Islet precursor cell (in vitro differentiated cells): ENCODE measurements around the gene RTEL1.
"Not testable (repeated sequence)": the region's sequence is repeated elsewhere in the genome, so short reads cannot be mapped to it uniquely, and the experiment has no call there.

ENCODE experiments used
- DNase-seq: peaks from one replicate; pipeline ENCODE4 v3.0.0-alpha.2; 2018

RTEL1 gene

DNA sequence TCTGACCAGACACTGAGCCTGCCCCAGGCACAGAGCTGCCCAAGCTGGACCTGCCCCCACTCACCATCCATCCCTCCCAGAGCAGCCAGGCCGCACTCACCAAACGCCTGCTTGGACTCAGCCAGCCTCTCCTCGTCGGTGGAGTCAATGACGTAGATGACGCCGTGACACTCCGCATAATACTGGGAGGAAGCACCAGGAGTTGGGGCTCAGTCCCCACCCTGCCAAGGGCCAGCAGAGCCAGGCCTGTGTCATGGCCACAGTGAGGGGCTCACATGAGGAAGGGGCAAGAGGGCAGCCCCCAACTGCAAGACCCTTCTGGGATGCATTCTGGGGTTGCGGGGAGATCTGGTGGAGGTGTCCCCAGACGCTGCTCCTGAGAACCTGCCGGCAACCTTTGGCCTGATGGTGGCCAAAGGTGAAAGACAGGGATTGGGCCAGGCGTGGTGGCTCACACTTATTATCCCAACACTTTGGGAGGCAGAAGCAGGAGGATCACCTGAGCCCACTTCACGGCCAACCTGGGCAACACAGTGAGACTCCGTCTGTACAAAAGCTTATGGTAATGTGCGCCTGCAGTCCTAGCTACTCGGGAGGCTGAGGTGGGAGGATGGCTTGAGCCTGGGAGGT, 44.0 kb downstream of the RTEL1 start:
- no peak for DNase-seq

DNA sequence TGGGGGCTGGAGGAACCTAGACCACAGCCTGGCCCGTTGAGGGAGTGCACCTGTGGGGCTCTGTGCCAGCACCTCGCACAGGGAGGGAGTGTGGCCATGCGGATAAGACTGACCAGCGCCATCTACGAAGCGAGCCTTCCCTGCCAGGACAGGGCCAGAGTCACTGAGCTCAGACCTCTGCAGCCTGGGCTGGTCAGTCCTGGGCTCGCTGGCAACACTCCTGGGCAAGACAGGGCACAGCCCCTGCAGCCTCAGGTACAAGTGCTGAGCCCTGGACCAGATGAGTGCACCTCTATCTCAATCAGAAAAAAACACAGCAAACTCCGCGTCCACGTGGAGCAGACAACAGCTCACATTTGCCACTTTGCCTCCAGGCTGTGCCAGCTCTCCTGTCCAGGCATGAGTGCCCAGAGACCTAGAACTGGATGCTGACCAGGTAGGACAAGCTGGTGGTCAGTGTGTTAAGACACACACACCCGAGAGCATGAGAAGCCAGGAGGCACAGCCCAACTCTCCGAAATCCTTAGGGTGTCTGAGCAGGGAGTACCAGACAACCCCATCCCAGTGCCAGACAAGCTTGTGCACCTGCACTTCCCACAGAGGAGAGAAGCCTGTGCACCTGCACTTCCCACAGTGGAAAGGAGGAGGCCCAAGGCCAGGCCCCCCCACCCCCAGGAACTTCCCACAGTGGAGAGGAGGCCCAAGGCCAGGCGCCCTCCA, 44.8 kb downstream of the RTEL1 start:
- DNase-seq, result no peak

DNA sequence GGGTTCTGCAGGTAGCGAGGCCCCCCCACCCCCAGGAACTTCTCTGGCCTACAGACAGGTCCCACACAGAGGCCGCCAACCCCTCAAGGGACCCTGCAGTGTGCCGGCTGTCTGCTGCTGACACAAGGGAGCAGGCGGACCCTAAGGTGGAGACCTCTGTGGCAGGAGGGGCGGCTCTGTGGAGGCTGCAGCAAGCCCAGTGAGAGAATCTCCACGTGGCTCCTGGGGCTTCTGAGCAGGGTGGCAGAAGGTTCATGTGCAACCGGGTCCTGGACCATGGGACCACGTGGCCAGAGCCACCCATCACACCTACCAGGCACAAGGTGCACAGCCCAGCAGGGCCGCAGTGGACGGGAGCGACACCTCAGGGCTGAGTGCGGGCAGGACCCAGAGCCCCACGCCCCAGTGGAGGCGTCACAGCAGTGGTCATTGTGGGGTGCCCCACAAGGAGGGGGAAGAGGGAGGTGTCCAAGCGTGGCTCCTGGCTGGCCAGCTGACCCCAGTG, 45.4 kb downstream of the RTEL1 start:
- DNase-seq, result peak; percentile 44

DNA sequence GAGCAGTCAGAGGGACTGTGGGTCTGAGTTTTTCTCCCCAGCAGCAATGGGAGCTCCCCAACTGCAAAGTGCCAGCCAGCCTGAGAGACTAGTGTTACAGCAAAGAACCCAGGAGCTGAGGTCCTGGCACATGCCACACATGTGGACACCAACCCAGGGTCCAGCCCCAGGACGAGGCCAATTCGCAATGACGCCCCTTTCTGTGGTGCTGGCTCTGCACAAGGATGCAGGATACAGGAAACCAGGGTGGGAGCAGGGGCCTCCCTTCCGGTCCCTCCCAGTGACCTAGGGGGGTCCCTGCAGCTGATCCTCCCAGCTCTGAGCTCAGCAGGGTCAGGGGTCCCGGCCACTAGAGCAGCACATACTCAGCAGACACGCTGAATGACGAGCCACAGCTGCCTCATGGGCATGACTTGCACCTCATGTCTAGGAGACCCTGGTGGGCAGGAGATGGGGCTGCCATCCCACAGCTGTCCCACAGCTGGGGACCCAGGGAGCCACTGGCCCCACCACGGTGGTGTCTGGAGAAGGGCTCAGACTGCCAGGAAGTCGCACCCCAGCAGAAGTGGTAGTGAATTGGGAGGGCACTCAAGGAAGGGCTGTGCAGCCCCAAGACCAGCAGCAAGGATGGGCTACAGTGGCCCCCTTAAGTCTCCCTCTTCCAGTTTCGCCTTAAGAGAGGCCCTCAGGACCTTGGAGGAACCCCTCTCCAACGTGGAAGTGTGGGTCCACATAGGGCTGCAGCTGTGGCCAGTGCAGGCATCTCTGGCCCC, 46.0 kb downstream of the RTEL1 start:
- peak; percentile 48 for DNase-seq

DNA sequence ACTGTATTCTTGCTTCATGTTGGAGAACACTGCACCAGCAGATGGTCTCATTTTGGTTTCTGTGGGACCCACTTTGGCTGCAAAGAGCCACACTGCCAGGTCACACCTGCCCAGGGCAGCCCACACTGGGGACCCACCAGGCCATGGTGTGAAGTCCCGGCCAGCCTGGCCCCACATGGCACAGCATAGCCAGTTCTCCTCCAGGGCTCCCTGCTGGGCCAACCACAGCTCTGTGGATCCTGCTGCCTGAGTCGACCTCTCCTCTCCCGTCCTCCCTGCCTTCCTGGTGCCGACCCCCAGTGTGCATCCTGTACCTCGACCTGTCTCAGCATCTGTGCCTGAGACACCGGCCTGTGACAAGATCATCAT, 46.6 kb downstream of the RTEL1 start:
- peak; percentile 48 for DNase-seq

DNA sequence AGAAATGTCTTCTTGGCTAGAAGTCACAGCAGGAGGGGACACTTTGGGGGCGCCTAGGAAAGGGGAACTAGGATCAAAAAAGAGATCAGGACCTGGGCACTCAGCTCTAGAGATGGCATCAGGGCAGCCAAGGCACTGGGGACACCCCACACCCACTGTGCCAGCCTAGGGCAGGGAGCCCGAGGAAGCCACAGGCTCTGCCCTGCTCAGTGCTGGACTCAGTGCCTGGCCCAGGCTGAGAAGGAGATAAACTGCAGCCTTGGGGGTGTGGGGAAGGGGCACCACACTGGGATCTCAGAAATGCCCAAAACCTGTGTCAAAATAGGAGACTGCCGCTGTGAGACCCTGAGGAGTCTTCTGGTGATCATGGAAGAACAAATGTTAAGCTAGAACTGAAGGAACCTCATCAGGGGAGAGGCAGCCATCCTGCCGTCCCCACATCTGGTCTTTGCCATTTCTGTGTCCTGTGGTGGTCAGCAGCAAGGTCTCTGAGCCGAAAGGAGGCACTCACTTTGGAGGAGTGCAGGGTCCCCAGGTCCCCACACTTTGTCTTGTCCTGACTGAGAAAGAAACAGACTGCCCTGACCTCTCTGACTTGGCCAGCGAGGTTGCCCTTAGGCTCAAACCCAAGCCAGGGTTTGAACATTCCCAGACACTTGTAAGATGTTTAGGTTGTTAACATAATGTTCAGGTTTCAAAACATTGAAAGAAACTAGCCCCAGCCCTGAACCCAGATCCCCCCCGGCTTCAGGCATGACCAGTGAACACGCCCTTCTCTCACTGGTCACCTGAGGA, 47.3 kb downstream of the RTEL1 start:
- no peak for DNase-seq

DNA sequence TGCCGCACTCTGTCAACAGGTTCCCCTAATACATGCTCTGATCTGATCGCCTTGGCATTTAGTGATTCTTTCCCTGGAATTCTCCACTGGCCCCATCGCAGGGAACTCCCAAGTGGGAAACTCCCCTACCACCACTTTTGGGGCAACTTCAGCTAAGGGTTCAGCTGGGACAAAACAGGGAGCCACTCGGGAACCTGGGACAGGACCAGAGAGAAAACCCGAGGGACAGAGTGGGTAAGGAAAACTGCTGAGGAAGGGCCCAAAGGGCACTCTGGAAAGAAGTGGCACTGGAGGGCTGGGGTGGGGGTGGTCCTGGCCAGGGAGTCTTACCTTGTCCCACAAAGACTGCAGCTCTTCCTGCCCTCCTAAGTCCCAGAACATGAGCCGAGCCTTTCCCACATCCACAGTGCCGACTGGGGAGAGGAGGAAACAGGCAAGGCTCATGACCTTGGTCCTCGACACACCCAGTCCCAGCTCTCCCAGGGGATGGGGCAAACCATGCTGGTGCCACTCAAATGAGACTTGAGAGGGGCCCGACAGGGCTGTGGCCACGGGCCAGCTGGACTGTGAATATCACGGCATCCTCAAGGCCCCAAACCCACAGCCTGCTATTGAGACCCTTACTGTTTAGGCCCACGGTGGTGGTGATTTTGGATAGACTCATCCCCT, 48.0 kb downstream of the RTEL1 start:
- DNase-seq, result no peak

DNA sequence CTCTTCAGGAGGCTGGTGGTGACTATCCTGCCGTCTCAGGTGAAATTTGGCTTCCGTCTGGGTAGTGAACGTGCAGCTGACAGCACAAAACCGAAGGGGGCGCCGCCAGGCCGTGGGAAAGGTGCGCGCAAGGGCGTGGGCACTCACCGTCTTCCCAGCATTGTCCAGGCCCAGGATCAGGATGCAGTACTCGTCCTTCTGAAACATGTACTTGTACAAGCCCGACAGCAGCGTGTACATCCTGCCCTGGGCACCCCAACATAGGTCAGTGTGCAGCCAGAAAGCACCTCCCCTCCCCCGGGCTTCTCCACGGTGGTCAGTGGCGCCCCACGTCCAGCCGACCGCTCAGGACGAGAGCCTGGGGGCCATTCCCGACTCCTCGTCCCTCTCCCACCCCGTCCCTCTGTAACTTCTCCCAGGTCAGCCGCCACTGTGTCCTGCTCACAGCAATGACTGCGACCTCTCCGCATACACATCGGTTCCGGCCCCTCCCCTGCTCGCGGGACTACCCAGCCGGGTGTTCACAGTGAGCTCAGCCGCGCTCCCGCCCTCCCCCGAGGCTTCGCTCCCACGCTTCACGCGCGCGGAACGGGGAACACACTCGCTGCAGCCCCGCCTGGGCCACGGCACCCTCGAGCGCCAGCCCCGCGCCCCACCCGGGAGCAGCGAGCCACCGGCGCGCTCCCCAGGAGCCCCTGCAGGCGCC, 48.9 kb downstream of the RTEL1 start:
- DNase-seq, result peak; percentile 80

DNA sequence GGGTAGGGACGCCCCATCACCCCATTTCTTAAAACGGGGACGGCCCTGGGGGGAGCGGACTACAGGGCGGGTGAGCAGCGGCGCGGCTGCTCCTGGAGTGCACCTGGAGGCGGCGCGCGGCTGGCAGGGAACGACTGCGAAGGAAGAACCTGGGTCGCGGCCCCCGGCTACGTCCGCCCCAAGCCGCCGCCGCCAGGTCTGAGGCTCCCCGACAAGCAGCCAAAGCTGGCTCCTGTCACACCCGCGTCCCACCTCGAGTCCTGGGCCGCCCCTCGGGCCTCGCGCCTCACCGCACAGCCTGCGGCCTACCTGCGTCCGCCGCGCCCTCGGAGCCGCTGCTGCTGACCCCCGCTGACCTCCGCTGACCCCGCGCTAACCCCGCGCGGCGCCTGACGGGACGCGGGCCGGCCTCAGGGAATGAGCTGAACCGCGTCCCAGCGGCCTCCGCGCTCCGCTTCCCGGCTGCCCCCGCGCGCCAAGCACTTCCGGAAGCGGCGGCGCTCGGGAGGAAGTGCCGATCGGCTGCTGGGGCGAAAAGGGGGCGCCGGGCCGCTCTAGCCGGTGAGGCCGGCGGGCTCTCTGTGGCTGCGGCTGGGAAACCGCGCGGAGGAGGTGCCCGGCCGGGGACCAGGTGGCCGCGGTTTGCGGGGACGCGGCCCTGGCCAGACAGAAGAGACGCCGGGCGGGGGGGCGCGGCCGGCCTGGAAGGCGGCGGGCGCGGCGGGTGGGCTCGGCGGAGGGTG, 49.6 kb downstream of the RTEL1 start, which contains the start of the genes ARFRP1 and ZGPAT:
Gene ARFRP1 (minus strand): TSS at position 419 of the 743 bp plus-strand sequence. CDS start 885 bp downstream, outside the sequence.
Gene ZGPAT (plus strand): TSS at position 482 of the 743 bp plus-strand sequence. CDS start 542 bp downstream, outside the sequence.
- DNase-seq, result peak; percentile 91

DNA sequence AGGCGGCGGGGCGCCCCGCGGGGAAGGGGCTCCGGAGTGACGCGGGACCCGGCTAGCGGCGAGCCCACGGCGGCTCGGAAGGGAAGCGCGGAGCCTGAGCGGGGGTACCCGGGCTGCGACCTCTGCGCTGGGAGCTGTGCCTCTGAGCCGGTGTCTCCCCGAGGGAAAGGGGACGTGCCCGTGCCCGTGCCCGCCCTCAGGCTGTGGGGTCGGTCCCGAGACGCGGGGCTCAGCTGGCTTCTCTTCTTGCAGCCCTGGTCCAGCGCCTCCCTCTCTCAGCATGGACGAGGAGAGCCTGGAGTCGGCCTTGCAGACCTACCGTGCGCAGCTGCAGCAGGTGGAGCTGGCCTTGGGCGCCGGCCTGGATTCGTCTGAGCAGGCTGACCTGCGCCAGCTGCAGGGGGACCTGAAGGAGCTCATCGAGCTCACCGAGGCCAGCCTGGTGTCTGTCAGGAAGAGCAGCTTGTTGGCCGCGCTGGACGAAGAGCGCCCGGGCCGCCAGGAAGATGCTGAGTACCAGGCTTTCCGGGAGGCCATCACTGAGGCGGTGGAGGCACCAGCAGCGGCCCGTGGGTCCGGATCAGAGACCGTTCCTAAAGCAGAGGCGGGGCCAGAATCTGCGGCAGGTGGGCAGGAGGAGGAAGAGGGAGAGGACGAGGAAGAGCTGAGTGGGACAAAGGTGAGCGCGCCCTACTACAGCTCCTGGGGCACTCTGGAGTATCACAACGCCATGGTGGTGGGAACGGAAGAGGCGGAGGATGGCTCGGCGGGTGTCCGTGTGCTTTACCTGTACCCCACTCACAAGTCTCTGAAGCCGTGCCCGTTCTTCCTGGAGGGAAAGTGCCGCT, 50.4 kb downstream of the RTEL1 start:
- peak; percentile 52 for DNase-seq

DNA sequence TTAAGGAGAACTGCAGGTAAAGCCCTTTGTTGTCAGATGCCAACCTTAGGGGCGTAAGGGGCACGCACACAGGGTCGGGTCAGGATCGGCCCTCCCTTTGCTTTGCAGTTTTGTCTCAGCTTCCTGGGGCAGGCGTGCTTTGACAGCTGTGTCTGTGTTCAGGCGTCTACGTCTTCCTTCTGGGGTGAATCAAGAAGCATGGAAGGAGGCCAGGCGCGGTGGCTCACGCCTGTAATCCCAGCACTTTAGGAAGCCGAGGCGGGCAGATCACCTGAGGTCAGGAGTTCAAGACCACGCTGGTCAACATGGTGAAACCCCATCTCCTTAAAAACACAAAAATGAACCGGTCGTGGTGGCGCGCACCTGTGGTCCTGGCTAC, 51.0 kb downstream of the RTEL1 start:
- no peak for DNase-seq

DNA sequence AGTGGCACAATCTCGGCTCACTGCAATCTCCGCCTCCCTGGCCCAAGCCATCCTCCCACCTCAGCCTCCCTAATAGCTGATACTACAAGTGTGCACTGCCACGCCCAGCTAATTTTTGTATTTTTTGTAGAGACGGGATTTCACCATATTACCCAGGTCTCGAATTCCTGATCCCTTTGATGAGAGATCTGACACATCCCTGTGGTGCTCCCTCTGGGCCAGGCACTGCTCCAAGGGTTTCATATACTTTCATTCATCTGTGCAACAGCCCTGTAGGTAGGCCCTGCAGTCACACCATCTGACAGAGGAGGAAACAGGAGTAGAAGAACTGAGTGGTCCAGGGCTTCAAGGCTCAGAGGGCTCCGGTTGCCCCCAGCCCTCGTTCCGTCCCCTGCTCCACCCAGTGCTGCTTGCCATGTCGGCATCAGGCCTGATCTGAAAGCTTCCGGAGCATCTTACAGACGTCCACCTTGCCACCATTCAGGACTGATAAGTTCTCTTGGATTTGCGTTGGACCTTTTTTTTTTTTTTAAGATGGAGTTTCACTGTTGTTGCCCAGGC, 53.1 kb downstream of the RTEL1 start:
- no peak for DNase-seq

DNA sequence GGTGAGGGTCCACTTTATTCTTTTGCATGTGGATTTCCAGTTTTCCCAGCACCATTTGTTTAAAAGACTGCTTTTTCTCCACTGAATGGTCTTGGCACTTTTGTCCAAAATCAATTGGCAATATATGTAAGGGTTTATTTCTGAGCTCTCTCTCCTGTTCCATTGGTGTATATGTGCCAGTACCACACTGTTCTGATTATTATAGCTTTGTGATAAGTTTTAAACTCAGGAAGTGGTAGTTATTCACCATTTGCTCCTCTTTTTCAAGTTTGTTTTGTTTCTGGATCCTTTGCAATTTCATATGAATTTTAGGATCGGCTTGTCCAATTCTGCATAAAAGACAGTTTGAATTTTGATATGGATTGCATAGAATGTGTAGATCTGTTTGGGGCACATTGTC, 54.1 kb downstream of the RTEL1 start:
- DNase-seq, result no peak

DNA sequence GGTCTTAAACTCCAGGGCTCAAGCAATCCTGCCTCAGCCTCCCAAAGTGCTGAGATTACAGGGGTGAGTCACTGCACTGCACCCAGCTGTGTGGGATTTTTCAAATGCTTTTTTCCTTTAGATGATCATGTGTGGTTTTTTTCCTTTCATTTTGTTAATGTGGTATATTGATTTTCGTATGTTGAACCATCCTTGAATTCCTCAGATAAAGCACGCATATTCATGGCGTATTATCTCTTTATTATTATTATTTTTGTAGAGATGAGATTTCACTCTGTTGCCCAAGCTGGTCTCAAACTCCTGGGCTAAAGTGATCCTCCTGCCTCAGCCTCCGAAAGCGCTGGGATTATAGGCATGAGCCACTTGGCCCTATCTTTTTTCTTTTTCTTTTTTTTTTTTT, 56.7 kb downstream of the RTEL1 start:
- no peak for DNase-seq

DNA sequence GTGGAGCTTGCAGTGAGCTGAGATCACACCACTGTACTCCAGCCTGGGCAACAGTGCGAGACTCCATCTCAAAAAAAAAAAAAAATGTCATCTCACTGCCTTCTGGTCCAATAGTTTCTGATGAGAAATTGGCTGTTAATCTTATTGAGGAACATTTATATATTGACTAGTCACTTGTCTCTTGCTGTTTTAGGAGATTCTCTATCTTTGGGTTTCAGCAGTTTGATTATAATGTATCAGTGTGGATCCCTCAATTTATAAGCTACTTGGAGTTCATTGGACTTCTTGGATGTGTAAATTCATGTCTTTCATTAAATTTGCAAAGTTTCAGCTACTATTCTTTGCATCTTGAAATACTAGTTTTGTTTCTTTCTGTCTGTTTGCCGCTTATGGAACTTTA, 60.9 kb downstream of the RTEL1 start:
- DNase-seq, result no peak

DNA sequence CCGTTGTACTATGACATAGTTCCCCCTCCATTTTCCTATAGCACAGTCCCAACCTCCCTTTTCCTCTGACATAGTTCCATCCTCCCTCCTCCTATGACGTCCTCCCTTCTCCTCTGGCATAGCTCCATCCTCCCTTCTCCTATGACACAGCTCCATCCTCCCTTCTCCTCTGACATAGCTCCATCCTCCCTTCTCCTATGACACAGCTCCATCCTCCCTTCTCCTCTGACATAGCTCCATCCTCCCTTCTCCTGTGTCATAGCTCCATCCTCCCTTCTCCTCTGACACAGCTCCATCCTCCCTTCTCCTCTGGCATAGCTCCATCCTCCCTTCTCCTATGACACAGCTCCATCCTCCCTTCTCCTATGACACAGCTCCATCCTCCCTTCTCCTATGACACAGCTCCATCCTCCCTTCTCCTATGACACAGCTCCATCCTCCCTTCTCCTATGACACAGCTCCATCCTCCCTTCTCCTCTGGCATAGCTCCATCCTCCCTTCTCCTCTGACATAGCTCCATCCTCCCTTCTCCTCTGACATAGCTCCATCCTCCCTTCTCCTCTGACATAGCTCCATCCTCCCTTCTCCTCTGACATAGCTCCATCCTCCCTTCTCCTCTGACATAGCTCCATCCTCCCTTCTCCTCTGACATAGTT, 65.0 kb downstream of the RTEL1 start:
- DNase-seq, result not testable (repeated sequence)

DNA sequence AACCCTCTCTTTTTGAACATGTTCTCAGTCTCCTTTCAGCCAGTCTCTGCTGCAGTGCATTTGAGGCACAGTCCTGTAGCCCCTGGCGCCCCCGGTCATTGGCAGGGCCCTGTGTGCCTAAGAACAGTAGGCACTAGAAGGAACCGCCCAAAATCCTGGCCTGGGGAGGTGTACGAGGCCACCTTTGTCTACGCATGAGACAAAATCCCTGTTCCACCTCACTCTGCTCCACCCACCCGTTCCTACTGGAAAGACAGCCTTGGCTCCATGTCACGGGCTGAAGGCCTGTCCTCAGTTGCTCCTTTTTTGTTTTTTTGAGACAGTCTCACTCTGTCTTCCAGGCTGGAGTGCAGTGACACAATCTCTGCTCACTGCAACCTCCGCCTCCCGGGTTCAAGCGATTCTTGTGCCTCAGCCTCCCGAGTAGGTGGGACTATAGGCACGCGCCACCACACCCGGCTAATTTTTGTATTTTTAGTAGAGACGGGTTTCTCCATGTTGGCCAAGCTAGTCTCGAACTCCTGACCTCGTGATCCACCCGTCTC, 72.1 kb downstream of the RTEL1 start:
- not testable (repeated sequence) for DNase-seq

DNA sequence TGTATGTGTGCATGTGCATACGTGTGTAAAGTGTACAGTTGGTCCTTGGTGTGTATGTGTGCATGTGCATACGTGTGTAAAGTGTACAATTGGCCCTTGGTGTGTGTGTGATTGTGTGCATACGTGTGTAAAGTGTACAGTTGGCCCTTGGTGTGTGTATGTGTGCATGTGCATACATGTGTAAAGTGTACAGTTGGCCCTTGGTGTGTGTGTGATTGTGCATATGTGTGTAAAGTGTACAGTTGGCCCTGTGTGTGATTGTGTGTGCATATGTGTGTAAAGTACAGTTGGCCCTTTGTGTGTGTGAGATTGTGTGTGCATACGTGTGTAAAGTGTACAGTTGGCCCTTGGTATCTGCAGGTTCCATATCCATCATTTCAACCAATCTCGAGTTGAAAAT, 73.3 kb downstream of the RTEL1 start:
- DNase-seq, result no peak
